BE2C (cell line): ENCODE results near the gene VSIG2.

ENCODE experiments used
- DNase-seq: peaks from one replicate; pipeline ENCODE4 v3.0.0-alpha.2; 2020
- H3K27me3 ChIP-seq: fragments of 250-450 bp; sonication (Bioruptor Pico); 2 replicates; pipeline ENCODE4 v1.5.1; 2020; ENCODE audit warnings: mild to moderate bottlenecking
- H3K36me3 ChIP-seq: fragments of 250-450 bp; sonication (Bioruptor Pico); 2 replicates; pipeline ENCODE4 v1.5.1; 2020; ENCODE audit warnings: mild to moderate bottlenecking
- H3K4me1 ChIP-seq: fragments of 250-450 bp; sonication (Bioruptor Pico); 2 replicates; pipeline ENCODE4 v1.5.1; 2020
- H3K4me3 ChIP-seq: 2 replicates; pipeline ENCODE4 v1.5.1; 2011; ENCODE audit warnings: low read depth, low read length
- H3K9me3 ChIP-seq: fragments of 250-450 bp; sonication (Bioruptor Pico); 2 replicates; pipeline ENCODE4 v1.5.1; 2020
- CTCF ChIP-seq: IDR thresholded peaks from 2 replicates; pipeline ENCODE4 v1.5.1; 2012; ENCODE audit warnings: mild to moderate bottlenecking, low read depth, low read length

Gene VSIG2

GRCh38 chr11:124761301-124762104 lies 9.4 kb upstream of the VSIG2 start:
- no peak for TF ChIP-seq CTCF
- peak overlapping the region; percentile 20; the same call in 1 of the 2 replicates for H3K4me3 ChIP-seq
- no peaks in the 10 kb centered on the region for H3K4me1 ChIP-seq
- no peaks in the 10 kb centered on the region for H3K36me3 ChIP-seq
- peaks cover 63% of the 10 kb centered on the region for H3K27me3 ChIP-seq
- no peak for DNase-seq
- no peaks in the 10 kb centered on the region for H3K9me3 ChIP-seq

GRCh38 chr11:124760806-124761205 lies 8.8 kb upstream of the VSIG2 start:
- H3K9me3 ChIP-seq: no peaks in the 10 kb centered on the region
- peaks cover 70% of the 10 kb centered on the region for H3K27me3 ChIP-seq
- no peak for DNase-seq
- no peaks in the 10 kb centered on the region for H3K36me3 ChIP-seq
- H3K4me3 ChIP-seq: no peak overlapping the region
- TF ChIP-seq CTCF: no peak
- no peaks in the 10 kb centered on the region for H3K4me1 ChIP-seq

- no peak for TF ChIP-seq CTCF
- Histone ChIP-seq H3K9me3 (no peaks in the 10 kb centered on the region), H3K4me3 (no peak overlapping the region), H3K4me1 (no peaks in the 10 kb centered on the region), H3K27me3 (peaks cover 71% of the 10 kb centered on the region), H3K36me3 (no peaks in the 10 kb centered on the region)
- DNase-seq: no peak
Measured at GRCh38 chr11:124760205-124760652, 8.2 kb upstream of the VSIG2 start.

GRCh38 chr11:124759266-124760204 lies 7.5 kb upstream of the VSIG2 start:
- H3K9me3 ChIP-seq: no peaks in the 10 kb centered on the region
- H3K36me3 ChIP-seq: no peaks in the 10 kb centered on the region
- H3K4me3 ChIP-seq: no peak overlapping the region
- TF ChIP-seq CTCF: no peak
- H3K4me1 ChIP-seq: no peaks in the 10 kb centered on the region
- H3K27me3 ChIP-seq: peaks cover 71% of the 10 kb centered on the region
- DNase-seq: no peak

GRCh38 chr11:124758355-124759265 lies 6.6 kb upstream of the VSIG2 start:
- H3K4me1 ChIP-seq: no peaks in the 10 kb centered on the region
- no peaks in the 10 kb centered on the region for H3K9me3 ChIP-seq
- no peaks in the 10 kb centered on the region for H3K36me3 ChIP-seq
- TF ChIP-seq CTCF: peak; percentile 65
- DNase-seq: peak; percentile 84
- peaks cover 71% of the 10 kb centered on the region for H3K27me3 ChIP-seq
- H3K4me3 ChIP-seq: no peak overlapping the region
